Erythroblast (primary cell): ENCODE results near the gene INS.

Source experiments
- GATA1 ChIP-seq: IDR thresholded peaks from 2 replicates; pipeline ENCODE4 v1.6.1; 2011; ENCODE audit warnings: low read depth, mild to moderate bottlenecking, control low read depth, low read length, moderate library complexity
- POLR2A ChIP-seq: IDR thresholded peaks from 2 replicates; pipeline ENCODE4 v1.6.1; 2011; ENCODE audit warnings: mild to moderate bottlenecking, low read length

DNA sequence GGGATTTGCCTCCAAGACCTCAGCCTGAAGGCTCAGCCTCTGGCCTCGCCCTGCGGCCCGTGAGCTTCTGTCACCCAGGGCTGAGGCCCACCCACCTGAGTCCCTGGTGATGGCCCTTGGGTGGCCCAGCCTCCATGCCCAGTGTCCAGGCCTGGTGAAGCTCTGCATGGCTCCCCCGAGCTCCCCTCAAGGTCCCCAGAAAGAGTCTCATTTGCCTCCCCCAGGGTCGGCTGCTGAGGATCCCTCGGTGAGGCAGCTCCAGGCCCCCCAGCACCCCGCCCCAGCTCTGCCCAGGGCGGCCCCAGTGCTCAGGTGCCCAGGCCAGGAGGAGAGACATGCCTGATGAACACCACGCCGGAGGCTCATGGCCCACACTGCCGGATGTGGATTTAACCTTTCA is 12.8 kb upstream of the INS start:
- no peak for TF ChIP-seq POLR2A
- no peak for TF ChIP-seq GATA1
